Thoracic aorta (tissue), 2 donors: ENCODE measurements around the gene LYVE1. TPM values are rescaled to one million over a fixed set of nuclear protein-coding genes. Genes with fewer than 3 reads are reported as not detected.

Experiments
- ATAC-seq: fragments of 150-250 bp; one replicate; pipeline ENCODE4 v1.8.0; 2017; ENCODE audit warnings: low read depth; ENCODE audit not compliant: insufficient number of reproducible peaks, low FRiP score
- DNase-seq: peaks from one replicate; pipeline ENCODE4 v3.0.0-alpha.2; 2020; ENCODE audit warnings: low spot score
- H3K27ac ChIP-seq, 2 donors: fragments of 200-600 bp; sonication (generic); 1 replicate in 1 of 2; 2 replicates in 1 of 2; pipeline ENCODE4 v1.5.1; 2016; ENCODE audit warnings: mild to moderate bottlenecking in 2 of 2, moderate library complexity in 2 of 2
- H3K27me3 ChIP-seq: fragments of 200-600 bp; sonication (generic); replicated peaks from 2 replicates; pipeline ENCODE4 v1.6.0; 2016; ENCODE audit warnings: mild to moderate bottlenecking; ENCODE audit not compliant: insufficient read depth
- H3K36me3 ChIP-seq: fragments of 200-600 bp; sonication (generic); one replicate; pipeline ENCODE4 v1.5.1; 2016
- H3K4me1 ChIP-seq, 2 donors: fragments of 200-600 bp; sonication (generic); 1 replicate in 1 of 2; 2 replicates in 1 of 2; pipeline versions ENCODE4 v1.5.1 to v1.6.0; 2016; ENCODE audit warnings: low read depth in 2 of 2, mild to moderate bottlenecking in 1 of 2; ENCODE audit not compliant: control insufficient read depth in 1 of 2
- H3K4me3 ChIP-seq: fragments of 200-600 bp; sonication (generic); 2 replicates; pipeline ENCODE4 v1.5.1; 2016; ENCODE audit warnings: mild to moderate bottlenecking
- H3K9me3 ChIP-seq: fragments of 200-600 bp; sonication (generic); 2 replicates; pipeline ENCODE4 v1.5.1; 2016
- CTCF ChIP-seq: fragments of 200-600 bp; sonication (generic); IDR thresholded peaks from one replicate; pipeline ENCODE4 v1.5.1; 2019; ENCODE audit warnings: antibody characterized with exemption
- total RNA-seq, 2 donors: library from RNA; depleted of rRNA; stranded (reverse); fragments of >200 nt; gene quantifications; one replicate each; pipeline versions ENCODE4 v1.1.0 to v1.2.3, GENCODE V29; 2016

LYVE1 gene
- total RNA-seq, 2 donors from 2014 or later: 81.5 to 121 TPM

DNA sequence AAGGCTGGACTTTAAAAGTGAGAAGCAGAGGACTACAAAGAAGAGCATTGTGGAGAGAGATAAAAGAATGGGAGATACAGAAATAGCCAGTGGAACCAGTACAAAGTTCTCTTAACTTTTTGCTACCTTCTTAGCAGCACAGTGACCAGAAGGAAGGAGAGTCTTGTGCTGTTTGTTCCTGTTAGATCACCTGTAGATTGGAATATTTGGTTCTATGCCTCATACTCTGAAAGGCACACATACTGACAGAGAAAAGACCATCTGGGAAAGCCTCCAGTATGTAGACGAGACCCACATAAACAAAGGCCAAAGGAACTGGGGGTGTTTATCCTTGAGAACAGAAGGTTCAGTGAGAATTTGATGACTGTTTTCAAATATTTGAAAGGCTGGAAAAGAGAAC, 46.2 kb downstream of the LYVE1 start:
- no peak for ATAC-seq
- Histone ChIP-seq H3K4me3 (no peak overlapping the region), H3K4me1 (peaks cover 3 to 39% of the 10 kb centered on the region in 2 donors), H3K27ac (peak overlapping the region; percentile 57 to 60), H3K27me3 (no peaks in the 10 kb centered on the region), H3K9me3 (no peaks in the 10 kb centered on the region), H3K36me3 (peaks cover 11% of the 10 kb centered on the region)
- no peak for DNase-seq
- TF ChIP-seq CTCF: no peak

GRCh38 chr11:10520562-10520961, 47.9 kb downstream of the LYVE1 start:
- no peaks in the 10 kb centered on the region for H3K27me3 ChIP-seq
- no peak for ATAC-seq
- no peak for TF ChIP-seq CTCF
- no peak overlapping the region for H3K4me3 ChIP-seq
- H3K9me3 ChIP-seq: no peaks in the 10 kb centered on the region
- H3K36me3 ChIP-seq: peaks cover 8% of the 10 kb centered on the region
- H3K27ac ChIP-seq: peak overlapping the region in 1 of 2 donors; percentile 60
- peaks cover 13 to 41% of the 10 kb centered on the region in 2 donors for H3K4me1 ChIP-seq
- DNase-seq: no peak

DNA sequence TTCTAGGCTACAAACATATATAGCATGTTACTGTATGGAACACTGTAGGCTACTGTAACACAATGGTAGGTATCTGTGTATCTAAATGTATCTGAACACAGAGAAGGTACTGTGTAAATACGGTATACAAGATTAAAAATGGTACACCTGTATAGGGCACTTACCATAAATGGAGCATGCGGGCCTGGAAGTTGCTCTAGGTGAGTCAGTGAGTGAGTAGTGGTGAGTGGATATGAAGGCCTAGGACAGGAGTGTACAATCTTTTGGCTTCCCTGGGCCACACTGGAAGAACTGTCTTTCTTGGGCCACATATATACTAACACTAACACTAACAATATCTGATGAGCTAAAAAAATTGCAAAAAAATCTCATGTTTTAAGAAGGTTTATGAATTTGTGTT, 48.8 kb downstream of the LYVE1 start:
- Histone ChIP-seq H3K36me3 (peaks cover 8% of the 10 kb centered on the region), H3K9me3 (no peaks in the 10 kb centered on the region), H3K4me1 (peaks cover 23 to 50% of the 10 kb centered on the region in 2 donors), H3K27me3 (no peaks in the 10 kb centered on the region), H3K4me3 (no peak overlapping the region), H3K27ac (no peak overlapping the region)
- no peak for DNase-seq
- no peak for TF ChIP-seq CTCF
- no peak for ATAC-seq

- no peak overlapping the region for H3K4me3 ChIP-seq
- ATAC-seq (no peak), DNase-seq (no peak)
- no peaks in the 10 kb centered on the region for H3K9me3 ChIP-seq
- no peaks in the 10 kb centered on the region for H3K27me3 ChIP-seq
- H3K36me3 ChIP-seq: peaks cover 4% of the 10 kb centered on the region
- H3K4me1 ChIP-seq: peaks cover 29 to 57% of the 10 kb centered on the region in 2 donors
- no peak for TF ChIP-seq CTCF
- H3K27ac ChIP-seq: no peak overlapping the region
Measured at GRCh38 chr11:10518891-10519290, 49.6 kb downstream of the LYVE1 start.

DNA sequence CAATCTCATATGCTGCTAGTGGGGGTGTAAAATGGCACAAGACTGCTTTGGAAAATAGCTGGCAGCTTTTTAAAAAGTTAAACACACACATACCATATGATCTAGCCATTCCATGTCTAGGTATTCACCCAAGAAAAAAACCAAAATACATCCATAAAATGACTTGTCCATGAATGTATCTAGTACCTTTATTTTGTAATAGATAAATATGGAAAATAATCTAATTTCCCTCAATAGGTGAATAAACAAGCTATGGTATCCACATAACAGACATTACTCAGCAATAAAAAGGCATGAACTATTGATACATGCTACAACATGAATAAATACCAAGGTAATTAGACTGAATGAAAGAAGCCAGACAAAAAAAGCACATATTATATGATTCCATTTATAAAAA, 50.3 kb downstream of the LYVE1 start:
- Histone ChIP-seq H3K36me3 (peaks cover 3% of the 10 kb centered on the region), H3K27me3 (no peaks in the 10 kb centered on the region), H3K9me3 (no peaks in the 10 kb centered on the region), H3K27ac (no peak overlapping the region), H3K4me3 (no peak overlapping the region), H3K4me1 (peaks cover 30 to 55% of the 10 kb centered on the region in 2 donors)
- TF ChIP-seq CTCF: no peak
- ATAC-seq (no peak), DNase-seq (no peak)
